Progenitor cell of endocrine pancreas (in vitro differentiated cells): ENCODE results near the gene REPS2. TPM values are rescaled to one million over a fixed set of nuclear protein-coding genes. Genes with fewer than 3 reads are reported as not detected.

Experiments used
- DNase-seq: peaks from one replicate; pipeline ENCODE4 v3.0.0; 2021; ENCODE audit warnings: low spot score; ENCODE audit not compliant: unreplicated experiment
- H3K27ac Mint-ChIP-seq: 2 replicates; pipeline ENCODE4 v1.8.0; 2021; ENCODE audit warnings: mild to moderate bottlenecking, moderate library complexity, mixed read lengths
- H3K27me3 Mint-ChIP-seq: 2 replicates; pipeline ENCODE4 v1.8.0; 2021; ENCODE audit warnings: mixed read lengths
- H3K36me3 Mint-ChIP-seq: 2 replicates; pipeline ENCODE4 v1.8.0; 2022; ENCODE audit warnings: mixed read lengths; ENCODE audit not compliant: insufficient read depth
- H3K4me1 Mint-ChIP-seq: 2 replicates; pipeline ENCODE4 v1.8.0; 2021; ENCODE audit warnings: low read depth, mixed read lengths
- H3K4me3 Mint-ChIP-seq: 2 replicates; pipeline ENCODE4 v1.8.0; 2021; ENCODE audit warnings: low read depth, mild to moderate bottlenecking, moderate library complexity, mixed read lengths
- H3K9me3 Mint-ChIP-seq: 2 replicates; pipeline ENCODE4 v1.8.0; 2021; ENCODE audit warnings: low read depth, mixed read lengths
- total RNA-seq: library from RNA; stranded (reverse); gene quantifications from 2 replicates; pipeline ENCODE4 v1.2.1, GENCODE V29; 2021
- TF ChIP-seq, protein P1 (sequence below): fragments of 200-600 bp; sonication (generic); IDR thresholded peaks from one replicate; pipeline ENCODE4 v1.5.0; 2021; ENCODE audit warnings: antibody characterized with exemption, mild to moderate bottlenecking; ENCODE audit not compliant: unreplicated experiment

Gene REPS2
- total RNA-seq, 1 donor from 2014 or later = 4.3 TPM

DNA sequence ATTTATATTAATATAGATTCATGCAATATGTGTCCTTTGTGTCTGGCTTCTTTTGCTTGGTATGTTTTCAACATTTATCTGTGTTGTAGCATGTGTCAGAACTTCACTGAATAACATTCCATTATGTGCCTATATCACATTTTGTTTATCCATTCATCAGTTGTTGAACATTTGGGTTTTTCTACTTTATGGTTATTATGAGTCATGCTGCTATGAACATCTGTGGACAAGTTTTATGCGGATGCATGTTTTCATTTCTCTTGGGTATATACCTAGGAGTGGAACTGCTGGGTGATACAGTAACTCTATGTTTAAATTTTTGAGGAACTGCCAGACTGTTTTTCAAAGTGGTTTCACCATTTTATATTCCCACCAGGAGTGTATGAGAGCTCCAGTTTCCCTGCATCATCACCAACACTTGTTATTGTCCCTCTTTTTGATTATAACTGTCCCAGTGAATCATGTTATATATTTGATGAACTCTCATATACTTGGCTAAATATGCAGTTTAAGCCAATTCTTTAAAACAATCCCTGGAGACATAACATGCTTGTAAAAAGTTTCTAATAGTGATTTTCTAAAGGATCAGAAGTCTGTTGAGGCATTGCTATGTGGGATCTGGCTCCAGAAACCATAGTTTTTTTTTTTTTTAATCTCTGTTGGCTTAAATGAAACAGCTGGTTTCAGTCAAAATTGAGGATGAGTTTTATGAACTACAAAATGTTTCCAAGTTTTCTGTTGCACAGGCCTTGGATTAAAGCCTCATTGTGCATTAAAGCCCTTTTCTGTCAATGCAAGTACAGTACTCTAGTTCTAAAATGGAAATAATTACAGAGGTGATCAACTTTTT lies 21.6 kb upstream of the REPS2 start:
- H3K36me3 Mint-ChIP-seq = no peaks in the 10 kb centered on the region
- H3K9me3 Mint-ChIP-seq = no peaks in the 10 kb centered on the region
- TF ChIP-seq, protein P1, sequence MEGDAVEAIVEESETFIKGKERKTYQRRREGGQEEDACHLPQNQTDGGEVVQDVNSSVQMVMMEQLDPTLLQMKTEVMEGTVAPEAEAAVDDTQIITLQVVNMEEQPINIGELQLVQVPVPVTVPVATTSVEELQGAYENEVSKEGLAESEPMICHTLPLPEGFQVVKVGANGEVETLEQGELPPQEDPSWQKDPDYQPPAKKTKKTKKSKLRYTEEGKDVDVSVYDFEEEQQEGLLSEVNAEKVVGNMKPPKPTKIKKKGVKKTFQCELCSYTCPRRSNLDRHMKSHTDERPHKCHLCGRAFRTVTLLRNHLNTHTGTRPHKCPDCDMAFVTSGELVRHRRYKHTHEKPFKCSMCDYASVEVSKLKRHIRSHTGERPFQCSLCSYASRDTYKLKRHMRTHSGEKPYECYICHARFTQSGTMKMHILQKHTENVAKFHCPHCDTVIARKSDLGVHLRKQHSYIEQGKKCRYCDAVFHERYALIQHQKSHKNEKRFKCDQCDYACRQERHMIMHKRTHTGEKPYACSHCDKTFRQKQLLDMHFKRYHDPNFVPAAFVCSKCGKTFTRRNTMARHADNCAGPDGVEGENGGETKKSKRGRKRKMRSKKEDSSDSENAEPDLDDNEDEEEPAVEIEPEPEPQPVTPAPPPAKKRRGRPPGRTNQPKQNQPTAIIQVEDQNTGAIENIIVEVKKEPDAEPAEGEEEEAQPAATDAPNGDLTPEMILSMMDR = no peak
- no peak overlapping the region for H3K4me3 Mint-ChIP-seq
- no peaks in the 10 kb centered on the region for H3K4me1 Mint-ChIP-seq
- H3K27me3 Mint-ChIP-seq = no peaks in the 10 kb centered on the region
- H3K27ac Mint-ChIP-seq = no peak overlapping the region
- no peak for DNase-seq

DNA sequence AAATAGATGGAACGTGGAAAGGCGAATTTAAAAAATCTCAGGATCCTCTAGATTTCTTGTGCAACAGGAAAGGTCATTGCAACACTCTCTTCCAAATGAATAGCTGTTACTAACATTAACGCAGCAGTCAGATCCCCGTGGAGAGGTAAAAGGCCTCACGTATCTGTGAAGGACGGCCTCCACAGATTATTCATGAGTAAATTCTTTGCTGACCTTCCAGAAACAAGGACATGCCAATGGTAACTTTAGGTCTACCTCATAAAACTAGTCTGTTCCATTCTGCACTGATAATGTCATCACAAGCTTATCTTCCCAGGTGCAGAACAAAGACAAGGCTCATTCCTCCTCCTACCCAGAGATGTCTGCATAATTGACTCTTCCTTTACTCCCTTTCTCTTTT lies 16.1 kb upstream of the REPS2 start:
- Mint-ChIP-seq H3K4me1 (peaks cover 3% of the 10 kb centered on the region), H3K27ac (no peak overlapping the region), H3K4me3 (no peak overlapping the region), H3K9me3 (no peaks in the 10 kb centered on the region), H3K36me3 (no peaks in the 10 kb centered on the region), H3K27me3 (peaks cover 7% of the 10 kb centered on the region)
- DNase-seq = no peak
- TF ChIP-seq, protein P1 = no peak

DNA sequence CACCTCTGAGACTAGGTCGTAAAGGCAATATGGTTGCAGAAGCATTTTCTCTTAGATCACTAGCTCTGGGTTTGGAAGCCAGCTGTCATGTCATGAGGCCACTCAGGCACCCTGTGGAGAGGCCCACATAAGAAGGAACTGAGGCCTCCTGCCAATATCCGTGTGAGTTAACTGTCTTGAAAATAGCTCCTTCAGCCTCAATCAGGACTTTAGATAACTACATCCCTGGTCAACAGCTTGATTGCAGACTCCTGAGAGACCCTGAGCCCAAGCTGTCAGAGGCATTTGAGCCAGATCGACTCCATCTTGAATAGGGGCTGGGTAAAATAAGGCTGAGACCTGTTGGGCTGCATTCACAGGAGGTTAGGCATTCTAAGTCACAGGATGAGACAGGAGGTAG lies 15.1 kb upstream of the REPS2 start:
- DNase-seq = no peak
- Mint-ChIP-seq H3K27ac (no peak overlapping the region), H3K4me1 (peaks cover 3% of the 10 kb centered on the region), H3K36me3 (no peaks in the 10 kb centered on the region), H3K27me3 (peaks cover 9% of the 10 kb centered on the region), H3K9me3 (no peaks in the 10 kb centered on the region), H3K4me3 (no peak overlapping the region)
- TF ChIP-seq, protein P1 = no peak

DNA sequence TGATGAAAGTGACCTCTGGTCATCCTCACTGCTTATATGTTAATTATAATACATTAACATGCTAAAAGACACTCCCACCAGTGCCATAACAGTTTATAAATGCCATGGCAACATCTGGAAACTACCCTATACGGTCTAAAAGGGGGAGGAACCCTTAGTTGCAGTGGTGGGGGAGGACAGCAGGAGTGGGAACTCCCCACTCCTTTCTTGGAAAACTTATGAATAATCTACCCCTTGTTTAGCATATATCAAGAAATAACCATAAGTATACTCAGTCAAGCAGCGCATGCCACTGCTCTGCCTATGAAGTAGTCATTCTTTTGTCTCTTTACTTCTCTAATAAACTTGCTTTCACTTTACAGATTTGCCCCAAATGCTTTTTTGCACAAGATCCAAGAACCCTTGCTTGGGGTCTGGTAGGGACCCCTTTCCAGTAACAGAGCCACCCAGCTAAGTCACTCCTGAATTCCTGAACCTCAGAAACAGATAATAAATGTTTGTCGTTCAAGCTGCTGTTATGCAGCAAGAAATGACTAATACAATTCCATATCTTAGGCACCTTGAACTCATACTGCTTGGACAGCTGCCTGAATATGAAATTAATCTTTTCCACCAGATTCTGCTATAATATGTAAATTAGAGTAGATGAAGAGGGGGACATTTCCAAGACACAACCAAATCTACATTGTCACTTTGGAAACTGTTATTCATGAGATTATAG lies 14.4 kb upstream of the REPS2 start:
- H3K27me3 Mint-ChIP-seq = peaks cover 14% of the 10 kb centered on the region
- no peak overlapping the region for H3K27ac Mint-ChIP-seq
- peaks cover 3% of the 10 kb centered on the region for H3K4me1 Mint-ChIP-seq
- H3K9me3 Mint-ChIP-seq = no peaks in the 10 kb centered on the region
- no peak for DNase-seq
- H3K4me3 Mint-ChIP-seq = no peak overlapping the region
- H3K36me3 Mint-ChIP-seq = no peaks in the 10 kb centered on the region
- TF ChIP-seq, protein P1 = no peak

DNA sequence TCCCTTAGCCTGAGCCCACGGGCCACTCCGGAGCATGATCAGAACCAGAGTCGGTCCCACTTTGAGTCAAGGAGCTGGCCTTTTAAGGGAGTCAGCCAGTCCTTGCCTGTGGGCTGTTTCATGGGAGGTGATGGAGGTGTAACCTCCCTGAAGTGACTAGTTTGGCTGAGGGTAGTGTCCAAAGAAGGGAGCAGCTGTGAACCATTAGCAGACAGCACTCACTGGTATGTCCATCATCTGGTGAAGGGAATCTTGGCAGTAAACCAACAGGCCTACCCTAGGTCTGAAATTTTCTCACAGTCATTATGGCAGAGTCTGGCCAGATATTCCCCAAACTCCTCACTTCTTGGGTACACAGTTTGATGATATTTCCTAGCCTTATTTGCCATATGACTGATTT lies 12.3 kb upstream of the REPS2 start:
- H3K4me1 Mint-ChIP-seq = peaks cover 3% of the 10 kb centered on the region
- H3K36me3 Mint-ChIP-seq = no peaks in the 10 kb centered on the region
- H3K9me3 Mint-ChIP-seq = no peaks in the 10 kb centered on the region

More for the DNA sequence above, 12.3 kb upstream of the REPS2 start:
- DNase-seq = no peak
- TF ChIP-seq, protein P1 = no peak
- Mint-ChIP-seq H3K27me3 (peaks cover 14% of the 10 kb centered on the region), H3K4me3 (no peak overlapping the region), H3K27ac (no peak overlapping the region)
